HL-60 (cell line): ENCODE results near the gene ATP11B.

Source experiments
- CTCF ChIP-seq: IDR thresholded peaks from one replicate; pipeline ENCODE4 v1.5.1; 2011; ENCODE audit warnings: low read length, control low read depth, inconsistent platforms; ENCODE audit not compliant: insufficient read depth
- GABPA ChIP-seq: IDR thresholded peaks from 2 replicates; pipeline ENCODE4 v1.6.1; 2012; ENCODE audit warnings: low read depth
- POLR2AphosphoS5 ChIP-seq: IDR thresholded peaks from 2 replicates; pipeline ENCODE4 v1.6.1; 2012; ENCODE audit warnings: low read depth
- REST ChIP-seq: IDR thresholded peaks from 2 replicates; pipeline ENCODE4 v1.6.1; 2012; ENCODE audit warnings: low read depth; ENCODE audit not compliant: insufficient replicate concordance
- SPI1 ChIP-seq: IDR thresholded peaks from 2 replicates; pipeline ENCODE4 v1.6.1; 2012; ENCODE audit warnings: low read depth, mild to moderate bottlenecking, borderline replicate concordance

DNA sequence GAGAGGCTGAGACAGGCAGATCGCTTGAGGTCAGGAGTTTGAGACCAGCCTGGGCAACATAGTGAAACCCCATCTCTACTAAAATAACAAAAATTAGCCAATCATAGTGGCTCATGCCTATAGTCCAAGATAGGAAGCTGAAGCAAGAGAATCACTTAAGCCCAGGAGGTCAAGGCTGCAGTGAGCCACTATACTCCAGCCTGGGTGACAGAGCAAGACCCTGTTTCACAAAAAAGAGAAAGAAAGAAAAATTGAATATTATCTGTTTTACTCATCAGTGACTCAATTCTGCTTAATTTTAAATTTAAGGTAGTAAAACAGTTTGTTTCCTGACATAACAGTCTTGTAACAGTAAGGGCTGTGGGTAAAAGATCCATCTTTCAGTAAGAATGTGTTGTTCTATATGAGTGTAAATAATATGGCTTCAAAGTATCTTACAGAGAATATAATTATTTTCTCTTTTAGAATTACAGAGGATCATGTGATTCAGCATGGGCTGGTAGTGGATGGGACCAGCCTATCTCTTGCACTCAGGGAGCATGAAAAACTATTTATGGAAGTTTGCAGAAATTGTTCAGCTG, 85.8 kb downstream of the ATP11B start:
- TF ChIP-seq REST (no peak), CTCF (no peak), POLR2AphosphoS5 (no peak), SPI1 (no peak), GABPA (no peak)
